Fibroblast of mammary gland (primary cell): ENCODE measurements around the gene YARS1.

Source experiments
- DNase-seq: peaks from one replicate; pipeline ENCODE4 v3.0.0-alpha.2; 2010; ENCODE audit warnings: low read depth
- H3K4me3 ChIP-seq: 2 replicates; pipeline ENCODE4 v1.5.1; 2011; ENCODE audit warnings: low read depth, mild to moderate bottlenecking, low read length, moderate library complexity; ENCODE audit not compliant: control insufficient read depth
- TF ChIP-seq, protein P1 (sequence below): conservative IDR thresholded peaks from 2 replicates; pipeline ENCODE4 v1.5.1; 2011; ENCODE audit warnings: low read depth, low read length, inconsistent platforms; ENCODE audit not compliant: control insufficient read depth, insufficient read depth

Gene YARS1

DNA sequence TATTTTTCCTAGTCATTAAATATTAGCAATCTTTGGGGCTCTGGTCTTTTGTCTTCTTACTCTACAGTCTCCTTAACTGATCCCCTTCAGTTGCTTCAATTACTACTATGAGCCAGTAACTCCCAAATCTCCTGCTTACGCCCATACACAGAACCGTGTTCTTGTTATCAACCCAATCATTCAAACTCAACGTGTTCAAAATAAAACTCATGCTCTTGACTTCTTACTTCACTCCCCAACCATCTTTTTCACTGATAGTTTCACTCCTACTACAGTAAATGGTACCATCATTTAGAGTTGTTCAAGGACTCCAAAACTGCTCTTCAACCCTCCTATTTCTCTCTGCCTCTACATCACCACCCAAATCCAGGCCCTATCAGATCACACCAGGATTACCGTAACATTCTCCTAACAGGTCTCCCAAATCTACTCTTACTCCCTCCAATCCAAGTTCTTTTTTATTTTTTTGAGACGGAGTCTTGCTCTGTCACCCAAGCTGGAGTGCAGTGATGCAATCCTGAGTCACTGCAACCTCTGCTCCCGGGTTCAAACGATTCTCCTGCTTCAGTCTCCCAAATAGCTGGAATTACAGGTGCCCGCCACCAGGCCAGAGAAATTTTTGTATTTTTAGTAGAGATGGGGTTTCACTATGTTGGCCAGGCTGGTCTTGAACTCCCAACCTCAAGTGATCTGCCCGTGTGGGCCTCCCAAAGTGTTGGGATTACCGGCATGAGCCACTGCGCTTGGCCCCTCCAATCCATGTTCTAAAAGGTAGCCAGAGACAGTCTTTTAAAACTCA lies 3.0 kb downstream of the YARS1 start:
- DNase-seq, result peak; percentile 79
- TF ChIP-seq, protein P1, sequence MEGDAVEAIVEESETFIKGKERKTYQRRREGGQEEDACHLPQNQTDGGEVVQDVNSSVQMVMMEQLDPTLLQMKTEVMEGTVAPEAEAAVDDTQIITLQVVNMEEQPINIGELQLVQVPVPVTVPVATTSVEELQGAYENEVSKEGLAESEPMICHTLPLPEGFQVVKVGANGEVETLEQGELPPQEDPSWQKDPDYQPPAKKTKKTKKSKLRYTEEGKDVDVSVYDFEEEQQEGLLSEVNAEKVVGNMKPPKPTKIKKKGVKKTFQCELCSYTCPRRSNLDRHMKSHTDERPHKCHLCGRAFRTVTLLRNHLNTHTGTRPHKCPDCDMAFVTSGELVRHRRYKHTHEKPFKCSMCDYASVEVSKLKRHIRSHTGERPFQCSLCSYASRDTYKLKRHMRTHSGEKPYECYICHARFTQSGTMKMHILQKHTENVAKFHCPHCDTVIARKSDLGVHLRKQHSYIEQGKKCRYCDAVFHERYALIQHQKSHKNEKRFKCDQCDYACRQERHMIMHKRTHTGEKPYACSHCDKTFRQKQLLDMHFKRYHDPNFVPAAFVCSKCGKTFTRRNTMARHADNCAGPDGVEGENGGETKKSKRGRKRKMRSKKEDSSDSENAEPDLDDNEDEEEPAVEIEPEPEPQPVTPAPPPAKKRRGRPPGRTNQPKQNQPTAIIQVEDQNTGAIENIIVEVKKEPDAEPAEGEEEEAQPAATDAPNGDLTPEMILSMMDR, result no peak
- no peak overlapping the region for H3K4me3 ChIP-seq

DNA sequence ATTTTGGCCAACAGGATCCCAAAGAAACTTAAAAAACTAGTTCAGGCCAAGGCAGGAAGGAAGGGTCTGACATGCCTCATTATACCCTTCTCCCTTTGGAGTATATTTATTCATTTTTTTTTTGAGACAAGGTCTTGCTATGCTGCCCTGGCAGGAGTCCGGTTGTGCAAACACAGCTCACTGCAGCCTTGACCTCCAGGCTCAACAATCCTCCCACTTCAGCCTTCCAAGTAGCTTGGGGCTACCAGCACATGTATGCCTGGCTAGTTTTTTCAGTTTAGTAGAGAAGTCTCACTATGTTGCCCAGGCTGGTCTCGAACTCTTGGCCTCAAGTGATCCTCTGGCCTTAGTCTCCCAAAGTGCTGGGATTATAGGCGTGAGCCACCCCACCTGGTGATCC lies 5.2 kb downstream of the YARS1 start:
- no peak overlapping the region for H3K4me3 ChIP-seq
- DNase-seq, result no peak
- TF ChIP-seq, protein P1, result no peak

DNA sequence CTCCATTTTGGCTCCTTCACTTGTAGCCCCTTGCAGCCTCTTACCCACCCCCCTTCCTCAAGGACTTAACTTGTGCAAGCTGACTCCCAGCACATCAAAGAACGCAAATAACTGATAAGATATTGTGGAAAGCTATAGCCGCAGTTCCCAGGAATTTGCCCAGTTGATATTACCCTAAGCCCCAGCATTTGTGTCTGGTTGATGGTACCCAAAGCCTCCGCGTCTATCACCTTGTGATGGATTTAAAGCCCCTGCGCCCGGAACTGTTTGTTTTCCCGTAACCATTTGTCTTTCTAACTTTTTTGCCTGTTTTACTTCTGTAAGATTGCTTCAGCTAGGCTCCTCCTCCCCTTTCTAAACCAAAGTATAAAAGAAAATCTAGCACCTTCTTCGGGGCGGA lies 5.9 kb downstream of the YARS1 start:
- TF ChIP-seq, protein P1, result no peak
- no peak for DNase-seq
- H3K4me3 ChIP-seq, result no peak overlapping the region

DNA sequence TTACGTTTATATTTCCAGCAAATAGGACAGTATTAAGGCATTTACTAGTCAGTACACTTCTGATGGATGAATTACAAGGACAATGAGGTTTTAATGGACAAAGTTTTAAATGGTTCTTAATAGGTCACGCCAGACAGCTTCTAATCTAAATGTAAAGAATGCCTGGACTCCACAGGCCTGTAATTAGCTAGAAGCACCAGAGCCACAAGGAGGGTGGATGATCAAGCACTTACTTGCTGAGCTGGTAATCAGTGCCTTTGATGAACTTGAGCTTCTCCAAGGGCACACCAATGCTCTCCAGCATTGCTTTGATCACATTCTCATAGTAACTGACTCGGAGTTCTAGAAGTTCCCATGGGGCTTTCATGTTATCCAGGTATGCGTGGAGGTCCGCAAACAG lies 6.8 kb downstream of the YARS1 start:
- H3K4me3 ChIP-seq, result no peak overlapping the region
- TF ChIP-seq, protein P1, result no peak
- no peak for DNase-seq

DNA sequence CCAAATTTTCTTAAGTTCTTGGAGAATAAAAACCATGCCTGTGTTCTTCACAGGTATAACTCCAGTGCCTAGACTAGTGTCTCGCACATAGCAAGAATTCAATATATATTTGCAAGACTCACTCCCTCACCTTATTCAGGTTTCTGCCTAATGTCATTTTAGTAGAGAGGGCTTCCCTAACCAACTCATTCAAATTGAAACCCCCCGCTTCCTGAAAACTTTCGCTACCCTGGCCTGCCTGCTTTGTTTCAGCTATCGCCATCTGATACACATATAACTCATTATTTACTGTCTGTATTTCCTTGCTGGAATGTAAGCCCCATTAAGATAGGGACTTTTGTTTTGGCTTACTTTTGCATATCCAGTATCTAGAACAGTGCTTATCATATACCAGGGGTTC lies 8.6 kb downstream of the YARS1 start:
- H3K4me3 ChIP-seq, result no peak overlapping the region
- no peak for DNase-seq
- TF ChIP-seq, protein P1, result no peak

DNA sequence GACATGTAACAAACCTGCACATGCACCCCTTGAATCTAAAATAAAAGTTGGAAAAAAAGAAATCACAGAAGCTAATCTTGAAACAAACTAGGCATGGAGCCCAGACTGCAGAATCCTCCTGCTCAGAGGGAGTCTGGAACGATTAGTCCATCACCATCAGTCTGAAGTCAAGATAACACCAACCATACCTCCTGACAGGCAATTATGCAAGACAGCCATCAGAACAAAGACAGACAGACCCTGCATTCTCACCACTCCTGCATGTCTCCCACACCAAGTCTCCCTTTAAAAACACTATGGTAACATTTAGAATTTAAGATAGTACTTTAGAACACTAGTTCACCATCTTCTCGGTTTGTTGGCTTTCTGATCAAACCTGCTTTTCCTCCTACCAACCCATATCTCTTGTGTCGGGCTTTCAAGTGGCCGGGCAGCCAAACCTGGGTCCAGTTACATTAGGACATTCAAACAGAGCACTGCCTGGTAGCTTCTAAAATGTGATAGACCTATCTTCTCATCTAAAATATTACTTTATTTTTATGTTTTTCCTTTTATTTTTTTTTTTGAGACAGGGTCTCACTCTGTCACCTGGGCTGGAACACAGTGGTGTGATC lies 10.1 kb downstream of the YARS1 start:
- DNase-seq, result no peak

More for the DNA sequence above, 10.1 kb downstream of the YARS1 start:
- H3K4me3 ChIP-seq, result no peak overlapping the region
- TF ChIP-seq, protein P1, result no peak
